DMS114 treated with DMSO at 0.1 percent for 48 hours (cell line): ENCODE measurements around the gene AGBL4.
"Not testable (repeated sequence)": the region's sequence is repeated elsewhere in the genome, so short reads cannot be mapped to it uniquely, and the experiment has no call there.

ENCODE experiments used
- DNase-seq: peaks from one replicate; lab custom pipeline; 2025; ENCODE audit not compliant: unreplicated experiment; lab: John Stamatoyannopoulos, UW

The AGBL4 gene

DNA sequence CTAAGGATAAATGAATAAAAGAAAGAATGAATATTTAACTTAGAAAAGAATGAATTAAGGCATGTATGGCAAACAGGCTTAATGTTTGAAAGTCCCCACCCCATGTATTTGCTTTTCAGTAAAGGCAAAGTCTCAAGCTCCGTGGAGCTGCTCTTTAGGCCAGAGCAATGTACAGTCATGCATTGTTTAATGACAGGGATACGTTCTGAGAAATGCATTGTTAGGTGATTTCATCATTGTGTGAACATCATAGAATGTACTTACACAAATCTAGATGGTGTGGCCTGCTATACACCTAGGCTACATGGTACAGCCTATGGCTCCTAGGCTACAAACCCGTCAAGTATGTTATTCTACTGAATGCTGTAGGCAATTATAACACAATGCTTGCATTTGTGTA lies 1500.2 kb downstream of the AGBL4 start:
- DNase-seq: no peak

GRCh38 chr1:48519896-48520295 lies 1503.9 kb downstream of the AGBL4 start:
- not testable (repeated sequence) for DNase-seq

DNA sequence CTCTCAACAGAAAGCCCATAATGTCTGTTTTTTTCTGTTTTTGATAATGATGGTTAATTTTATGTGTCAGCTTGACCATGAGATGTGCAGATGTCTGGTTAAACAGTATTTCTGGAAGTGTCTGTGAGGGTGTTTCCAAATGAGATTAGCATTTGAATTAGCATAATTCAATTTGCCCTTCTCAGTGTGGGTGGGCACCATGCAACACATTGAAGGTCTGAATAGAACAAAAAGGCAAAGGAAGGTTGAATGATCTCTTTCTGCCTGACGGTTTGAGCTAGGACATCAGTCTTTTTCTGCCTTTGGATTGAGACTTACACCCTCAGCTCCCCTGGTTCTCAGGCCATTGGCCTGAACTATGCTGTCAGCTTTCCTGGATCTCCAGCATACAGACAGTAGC lies 1516.9 kb downstream of the AGBL4 start:
- no peak for DNase-seq

- no peak for DNase-seq
Observed at GRCh38 chr1:48500541-48501450, 1523.0 kb downstream of the AGBL4 start.

- no peak for DNase-seq
Observed at GRCh38 chr1:48499211-48499735, 1524.5 kb downstream of the AGBL4 start.

GRCh38 chr1:48498096-48498791 lies 1525.5 kb downstream of the AGBL4 start:
- peak; percentile 61 for DNase-seq

GRCh38 chr1:48495911-48496310 lies 1527.8 kb downstream of the AGBL4 start:
- DNase-seq: no peak

DNA sequence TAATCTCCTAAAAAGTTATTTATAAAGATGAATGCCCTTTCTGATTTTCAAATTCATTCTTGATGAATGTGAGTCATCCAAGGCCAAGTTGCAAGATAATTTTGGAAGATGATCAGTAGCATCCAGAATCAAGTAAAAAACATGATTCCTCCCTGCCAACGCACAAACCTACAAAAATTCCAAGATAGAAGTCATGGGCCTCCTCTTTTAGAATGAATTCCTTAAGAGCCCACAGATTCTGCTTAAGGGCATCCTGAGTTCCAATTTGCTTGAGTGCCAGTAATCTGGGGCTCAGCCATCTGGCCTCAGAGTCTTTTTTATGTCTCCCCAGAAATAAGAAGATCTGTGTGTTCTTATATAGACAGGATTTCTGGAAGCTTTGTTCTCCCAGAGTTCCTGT lies 1528.6 kb downstream of the AGBL4 start:
- DNase-seq: no peak

DNA sequence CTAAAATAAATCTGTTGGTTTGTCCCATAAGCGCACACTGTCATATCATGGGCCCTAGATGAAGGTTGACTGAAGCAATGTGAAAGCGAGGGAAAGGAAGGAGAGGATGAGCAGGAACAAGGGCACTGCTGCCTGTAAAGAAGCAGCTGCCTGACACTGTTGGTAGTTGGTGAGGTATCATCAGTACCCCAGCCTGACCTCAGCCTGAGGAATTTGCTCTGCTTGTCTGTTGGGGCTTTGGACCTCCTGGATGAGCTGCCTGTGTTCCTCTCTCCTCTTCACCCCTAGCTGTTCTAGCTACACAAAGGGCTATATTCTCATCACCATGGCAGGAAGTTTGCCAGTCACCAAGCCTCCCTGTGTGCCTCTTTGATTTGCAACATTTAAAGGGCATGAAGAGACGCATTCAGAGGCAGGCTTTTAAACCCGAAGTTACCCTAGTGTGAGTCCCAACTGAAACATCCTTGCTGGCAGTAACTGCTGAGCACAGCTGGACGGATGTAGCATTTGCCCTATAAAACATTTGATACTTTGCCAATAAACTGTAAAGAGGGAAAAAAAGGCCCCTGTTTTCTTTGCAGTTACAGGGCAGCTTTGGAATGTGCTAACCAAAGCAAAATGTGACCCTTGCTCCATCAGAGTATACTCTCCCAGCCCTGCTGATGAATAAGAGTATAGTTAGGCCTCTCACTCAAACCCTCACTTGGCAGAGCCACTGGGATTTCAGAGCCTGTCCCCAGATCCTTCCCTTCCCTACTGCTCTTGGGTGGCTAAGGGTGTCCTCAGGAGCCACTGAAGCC lies 1529.6 kb downstream of the AGBL4 start:
- no peak for DNase-seq

DNA sequence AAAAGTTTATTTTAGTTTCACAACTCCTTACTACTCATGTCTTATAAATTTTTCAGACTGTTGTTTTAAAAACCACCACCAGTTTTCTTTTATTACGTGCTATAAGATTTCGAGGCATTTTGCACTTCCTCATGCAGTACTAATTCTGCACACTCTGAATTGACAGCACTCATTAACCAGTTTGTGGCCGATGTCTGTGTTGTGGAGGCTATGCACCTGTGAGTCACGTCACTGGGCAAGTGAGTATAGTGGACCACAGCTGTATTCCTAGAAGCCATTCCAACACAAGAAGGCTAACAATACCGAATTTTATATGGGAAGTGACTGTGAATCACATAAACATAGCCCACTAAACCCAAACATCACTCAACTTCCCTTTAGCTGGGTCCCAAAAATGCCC lies 1530.7 kb downstream of the AGBL4 start:
- DNase-seq: no peak

DNA sequence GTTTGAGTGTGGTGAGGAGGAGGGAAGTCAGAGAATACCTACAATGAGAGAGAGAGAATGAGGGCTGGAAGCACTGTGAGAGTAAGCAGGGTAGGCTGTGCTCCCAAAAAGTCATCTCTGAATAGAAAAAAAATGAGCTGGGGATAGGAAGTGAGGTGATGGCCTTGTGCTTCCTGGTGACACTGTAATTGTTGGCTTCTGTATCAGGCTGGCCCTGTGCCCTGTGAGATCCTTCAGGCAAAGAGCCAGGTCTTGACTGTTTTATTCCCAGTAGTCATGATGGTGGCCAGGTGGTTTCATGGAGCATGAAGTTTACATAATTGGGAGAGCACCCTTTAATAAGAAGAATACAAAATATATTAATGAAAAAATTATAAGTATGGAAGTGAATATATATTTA lies 1531.4 kb downstream of the AGBL4 start:
- no peak for DNase-seq

GRCh38 chr1:48488721-48489120 lies 1535.0 kb downstream of the AGBL4 start:
- no peak for DNase-seq
